IMR-90 (cell line): ENCODE measurements around the gene TMEM269. TPM values are rescaled to one million over a fixed set of nuclear protein-coding genes. Genes with fewer than 3 reads are reported as not detected.
"Not testable (repeated sequence)": the region's sequence is repeated elsewhere in the genome, so short reads cannot be mapped to it uniquely, and the experiment has no call there.

Experiments
- ATAC-seq: fragments of 200-7000 bp; cut with Tn5 transposase; 2 replicates; pipeline ENCODE4 v1.9.1; 2020; ENCODE audit warnings: low read depth, mild to moderate bottlenecking, moderate library complexity
- BruUV-seq: library from RNA; stranded (reverse); fragments of 400-500 nt; replicated peaks from 2 replicates; lab custom pipeline; 2021; lab: Mats Ljungman, UMichigan
- CTCF ChIA-PET: fragments of 300-600 bp; formaldehyde crosslinking; extraction: SDS; loops from one replicate; lab custom pipeline; 2021; ENCODE audit warnings: antibody characterized with exemption; lab: Yijun Ruan, JAX
- POLR2A ChIA-PET: fragments of 300-600 bp; sonication (Branson Sonifier 250); formaldehyde crosslinking; loops from one replicate; lab custom pipeline; 2022; ENCODE audit warnings: antibody characterized with exemption; ENCODE audit not compliant: unreplicated experiment; lab: Charles Lee
- DNase-seq: peaks from one replicate; pipeline ENCODE4 v3.0.0; 2013
- H2AFZ ChIP-seq: replicated peaks from 2 replicates; pipeline ENCODE3; 2013; ENCODE audit warnings: low read length, mild to moderate bottlenecking; ENCODE audit not compliant: poor library complexity
- H2AK5ac ChIP-seq: 2 replicates; pipeline ENCODE4 v1.6.1; 2013; ENCODE audit warnings: low read depth, low read length, inconsistent platforms
- H2AK9ac ChIP-seq: replicated peaks from 2 replicates; pipeline ENCODE3; 2013; ENCODE audit warnings: mild to moderate bottlenecking, low read depth, low read length, moderate library complexity; ENCODE audit not compliant: poor library complexity
- H2BK120ac ChIP-seq: 2 replicates; pipeline ENCODE4 v1.6.1; 2013; ENCODE audit warnings: low read depth, low read length, inconsistent platforms
- H2BK15ac ChIP-seq: 3 replicates; pipeline ENCODE4 v1.6.1; 2013; ENCODE audit warnings: low read depth, low read length, inconsistent platforms
- H2BK20ac ChIP-seq: 2 replicates; pipeline ENCODE4 v1.6.1; 2013; ENCODE audit warnings: low read depth, mild to moderate bottlenecking, inconsistent platforms, low read length, moderate library complexity
- H2BK5ac ChIP-seq: 2 replicates; pipeline ENCODE4 v1.6.1; 2013; ENCODE audit warnings: mild to moderate bottlenecking, low read depth, low read length, inconsistent platforms; ENCODE audit not compliant: poor library complexity, severe bottlenecking
- H3K14ac ChIP-seq: replicated peaks from 2 replicates; pipeline ENCODE4 v1.6.1; 2013; ENCODE audit warnings: low read depth, low read length, inconsistent platforms
- H3K18ac ChIP-seq: 2 replicates; pipeline ENCODE4 v1.6.1; 2013; ENCODE audit warnings: low read depth, low read length, control low read depth
- H3K23ac ChIP-seq: 2 replicates; pipeline ENCODE4 v1.6.1; 2013; ENCODE audit warnings: low read depth, low read length, inconsistent platforms
- H3K27ac ChIP-seq: 2 replicates; pipeline ENCODE4 v1.5.1; 2013; ENCODE audit warnings: mild to moderate bottlenecking, control low read depth, low read length; ENCODE audit not compliant: insufficient read depth
- H3K27me3 ChIP-seq: 2 replicates; pipeline ENCODE4 v1.6.1; 2013; ENCODE audit warnings: low read length; ENCODE audit not compliant: control insufficient read depth, insufficient read depth
- H3K36me3 ChIP-seq: 2 replicates; pipeline ENCODE4 v1.6.1; 2013; ENCODE audit warnings: low read length, mixed read lengths; ENCODE audit not compliant: control insufficient read depth, insufficient read depth
- H3K4ac ChIP-seq: 2 replicates; pipeline ENCODE4 v1.6.1; 2013; ENCODE audit warnings: low read depth, low read length, inconsistent platforms
- H3K4me1 ChIP-seq: 2 replicates; pipeline ENCODE4 v1.6.1; 2013; ENCODE audit warnings: low read length, mixed read lengths; ENCODE audit not compliant: control insufficient read depth, insufficient read depth
- H3K4me2 ChIP-seq: 2 replicates; pipeline ENCODE4 v1.6.1; 2013; ENCODE audit warnings: low read depth, mild to moderate bottlenecking, control low read depth, low read length, moderate library complexity
- H3K4me3 ChIP-seq: 2 replicates; pipeline ENCODE4 v1.5.1; 2013; ENCODE audit warnings: low read depth, mild to moderate bottlenecking, control low read depth, low read length, moderate library complexity; ENCODE audit not compliant: insufficient read depth
- H3K56ac ChIP-seq: 2 replicates; pipeline ENCODE4 v1.6.1; 2013; ENCODE audit warnings: low read length, inconsistent platforms; ENCODE audit not compliant: insufficient read depth; ENCODE audit errors: extremely low read depth
- H3K79me1 ChIP-seq, 2 experiments: 2 replicates each; pipeline ENCODE4 v1.6.1; 2013; ENCODE audit warnings: low read length in 2 of 2, inconsistent platforms in 1 of 2, low read depth in 1 of 2
- H3K9ac ChIP-seq: 2 replicates; pipeline ENCODE4 v1.6.1; 2013; ENCODE audit warnings: low read depth, low read length, control low read depth
- H3K9me1 ChIP-seq: 2 replicates; pipeline ENCODE4 v1.6.1; 2013; ENCODE audit warnings: low read length, inconsistent platforms; ENCODE audit not compliant: insufficient read depth
- H3K9me3 ChIP-seq: 2 replicates; pipeline ENCODE4 v1.6.1; 2013; ENCODE audit warnings: low read length; ENCODE audit not compliant: control insufficient read depth, insufficient read depth
- H4K20me1 ChIP-seq: 2 replicates; pipeline ENCODE4 v1.6.1; 2013; ENCODE audit warnings: low read length, inconsistent platforms; ENCODE audit not compliant: insufficient read depth
- H4K5ac ChIP-seq: 2 replicates; pipeline ENCODE4 v1.6.1; 2013; ENCODE audit warnings: mild to moderate bottlenecking, low read depth, low read length, control low read depth
- H4K8ac ChIP-seq, 2 experiments: 2 replicates each; pipeline ENCODE4 v1.6.1; 2013; ENCODE audit warnings: low read depth in 2 of 2, low read length in 2 of 2, control low read depth in 1 of 2, inconsistent platforms in 1 of 2
- H4K91ac ChIP-seq: 2 replicates; pipeline ENCODE4 v1.6.1; 2013; ENCODE audit warnings: low read depth, low read length, inconsistent platforms; ENCODE audit not compliant: insufficient read depth
- WGBS, 2 experiments: methylation state at CpG; one replicate each; pipeline versions ENCODE4 v1.1.5 to v1.1.7; 2013; ENCODE audit warnings: missing lambda C conversion rate in 2 of 2; ENCODE audit not compliant: insufficient read length in 1 of 2; ENCODE audit errors: extremely low coverage in 2 of 2; 5-methylcytosine and 5-hydroxymethylcytosine counted together
- dilution Hi-C: fragments of 300-500 bp; cut with HindIII; formaldehyde crosslinking; loops from one replicate; pipeline ENCODE4 v1.14.3; 2018; ENCODE audit warnings: low sequenced_read_pairs; ENCODE audit not compliant: unreplicated experiment
- in situ Hi-C: fragments of 300-500 bp; cut with MboI; formaldehyde crosslinking; loops from 3 replicates; pipeline ENCODE4 v1.14.3; 2019; ENCODE audit warnings: low sequenced_read_pairs, inconsistent platforms, mixed read lengths
- intact Hi-C: fragments of 100-400 bp; cut with micrococcal nuclease; formaldehyde crosslinking; loops from 2 replicates; pipeline ENCODE4 v1.10.0; 2022
- polyA plus RNA-seq, 3 experiments: library from polyadenylated mRNA; depleted of rRNA; stranded (reverse); fragments of >200 nt; gene quantifications; 2 replicates each; pipeline ENCODE4 v1.2.3, GENCODE V29; 2012; ENCODE audit warnings: low replicate concordance in 1 of 3
- total RNA-seq: library from RNA; depleted of rRNA; stranded (reverse); fragments of >200 nt; gene quantifications from 2 replicates; pipeline ENCODE4 v1.2.3, GENCODE V29; 2012

TMEM269 gene
- total and polyA plus RNA-seq, 2 of the 4 experiments (the other 2 are of a cell fraction) = not detected

DNA sequence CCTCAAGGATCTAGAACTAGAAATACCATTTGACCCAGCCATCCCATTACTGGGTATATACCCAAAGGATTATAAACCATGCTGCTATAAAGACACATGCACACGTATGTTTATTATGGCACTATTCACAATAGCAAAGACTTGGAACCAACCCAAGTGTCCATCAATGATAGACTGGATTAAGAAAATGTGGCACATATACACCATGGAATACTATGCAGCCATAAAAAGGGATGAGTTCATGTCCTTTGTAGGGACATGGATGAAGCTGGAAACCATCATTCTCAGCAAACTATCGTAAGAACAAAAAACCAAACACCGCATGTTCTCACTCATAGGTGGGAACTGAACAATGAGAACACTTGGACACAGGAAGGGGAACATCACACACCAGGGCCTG is 30.0 kb downstream of the TMEM269 start:
- CTCF ChIA-PET, H2BK5ac ChIP-seq, POLR2A ChIA-PET: not testable (repeated sequence)

More for the DNA sequence above, 30.0 kb downstream of the TMEM269 start:
- H3K14ac ChIP-seq, H3K9me1 ChIP-seq, H3K4me2 ChIP-seq, H3K9me3 ChIP-seq, H3K4ac ChIP-seq, H3K27ac ChIP-seq, H4K91ac ChIP-seq, in situ Hi-C loops, H3K36me3 ChIP-seq, dilution Hi-C loops, H3K18ac ChIP-seq, H3K4me1 ChIP-seq, H2BK120ac ChIP-seq, H3K4me3 ChIP-seq, H4K20me1 ChIP-seq, H2AFZ ChIP-seq, BruUV-seq, H3K27me3 ChIP-seq, H4K8ac ChIP-seq, H3K23ac ChIP-seq, H3K56ac ChIP-seq, H4K5ac ChIP-seq, H2AK9ac ChIP-seq, DNase-seq, H2BK20ac ChIP-seq, H3K9ac ChIP-seq, ATAC-seq, H2BK15ac ChIP-seq, H2AK5ac ChIP-seq: not testable (repeated sequence)
- no CpG with 5 or more reads among the region's 3 CpGs for WGBS, 2 experiments
- intact Hi-C loops = loop anchor here (5.0 kb wide), 1 partner anchor 48 kb away; the partner anchor contains the start of genes C1orf50 and P3H1
- H3K79me1 ChIP-seq = peaks cover 22 to 45% of the 10 kb centered on the region in 2 experiments
